Osteoblast (primary cell): Measurements from ENCODE around the gene SNAP25. TPM values are rescaled to one million over a fixed set of nuclear protein-coding genes. Genes with fewer than 3 reads are reported as not detected.

ENCODE experiments used
- DNase-seq: peaks from one replicate; pipeline ENCODE4 v3.0.0; 2011; ENCODE audit warnings: low spot score, mixed read lengths; ENCODE audit not compliant: insufficient read length; ENCODE audit errors: missing footprints
- H2AFZ ChIP-seq: 2 replicates; pipeline ENCODE4 v1.6.0; 2011; ENCODE audit warnings: mild to moderate bottlenecking, low read length
- H3K27ac ChIP-seq: 2 replicates; pipeline ENCODE4 v1.5.1; 2011; ENCODE audit warnings: mild to moderate bottlenecking, low read depth, low read length, moderate library complexity
- H3K27me3 ChIP-seq: 2 replicates; pipeline ENCODE4 v1.6.0; 2012; ENCODE audit warnings: mild to moderate bottlenecking, control low read depth, inconsistent platforms, low read length, moderate library complexity; ENCODE audit not compliant: insufficient read depth
- H3K36me3 ChIP-seq: 2 replicates; pipeline ENCODE4 v1.5.1; 2011; ENCODE audit warnings: mild to moderate bottlenecking, low read length, control low read depth, moderate library complexity; ENCODE audit not compliant: insufficient read depth
- H3K4me1 ChIP-seq: 2 replicates; pipeline ENCODE4 v1.5.1; 2011; ENCODE audit warnings: mild to moderate bottlenecking, low read length, control low read depth, moderate library complexity; ENCODE audit not compliant: insufficient read depth
- H3K4me2 ChIP-seq: 2 replicates; pipeline ENCODE4 v1.6.0; 2011; ENCODE audit warnings: mild to moderate bottlenecking, low read length; ENCODE audit not compliant: insufficient read depth
- H3K4me3 ChIP-seq: fragments of 200-600 bp; sonication (generic); 3 replicates; pipeline ENCODE4 v1.5.1; 2012; ENCODE audit warnings: mild to moderate bottlenecking, low read length, inconsistent platforms; ENCODE audit not compliant: insufficient read depth
- H3K79me2 ChIP-seq: 2 replicates; pipeline ENCODE4 v1.6.0; 2012; ENCODE audit warnings: mild to moderate bottlenecking, low read length, control low read depth, inconsistent platforms; ENCODE audit not compliant: insufficient read depth
- H3K9me3 ChIP-seq: 2 replicates; pipeline ENCODE4 v1.5.1; 2011; ENCODE audit warnings: low read depth, low read length, control low read depth
- H4K20me1 ChIP-seq: 2 replicates; pipeline ENCODE4 v1.6.0; 2012; ENCODE audit warnings: mild to moderate bottlenecking, low read length, control low read depth; ENCODE audit not compliant: insufficient read depth
- total RNA-seq: library from RNA; depleted of rRNA; stranded (reverse); fragments of >200 nt; gene quantifications from 2 replicates; pipeline ENCODE4 v1.2.3, GENCODE V29; 2012
- TF ChIP-seq, protein P1 (sequence below): IDR thresholded peaks from 2 replicates; pipeline ENCODE4 v1.5.1; 2011; ENCODE audit warnings: mild to moderate bottlenecking, low read depth, low read length, moderate library complexity; ENCODE audit errors: extremely low read depth

SNAP25 gene
- total RNA-seq, 1 donor: 1.8 TPM

DNA sequence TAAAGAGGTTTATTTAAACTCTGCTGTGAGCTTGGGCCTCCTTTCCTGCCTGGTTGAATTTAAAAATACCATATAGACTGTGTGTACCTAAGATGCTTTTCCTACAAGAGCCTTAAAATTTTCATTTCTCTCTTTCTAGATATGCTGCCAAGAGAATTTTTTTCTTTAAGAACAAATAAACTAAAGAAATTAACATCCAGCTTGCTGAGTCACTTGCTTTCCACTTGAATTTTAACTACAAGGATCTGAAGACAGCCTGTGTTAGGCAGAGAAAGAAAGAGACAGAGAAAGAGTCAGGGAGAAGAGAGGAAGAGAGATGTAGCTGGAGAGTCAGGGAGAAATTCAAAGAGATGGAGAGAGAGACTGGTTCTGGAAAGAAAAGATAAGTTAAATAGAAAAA, 18.3 kb upstream of the SNAP25 start:
- no peaks in the 10 kb centered on the region for H4K20me1 ChIP-seq
- TF ChIP-seq, protein P1, sequence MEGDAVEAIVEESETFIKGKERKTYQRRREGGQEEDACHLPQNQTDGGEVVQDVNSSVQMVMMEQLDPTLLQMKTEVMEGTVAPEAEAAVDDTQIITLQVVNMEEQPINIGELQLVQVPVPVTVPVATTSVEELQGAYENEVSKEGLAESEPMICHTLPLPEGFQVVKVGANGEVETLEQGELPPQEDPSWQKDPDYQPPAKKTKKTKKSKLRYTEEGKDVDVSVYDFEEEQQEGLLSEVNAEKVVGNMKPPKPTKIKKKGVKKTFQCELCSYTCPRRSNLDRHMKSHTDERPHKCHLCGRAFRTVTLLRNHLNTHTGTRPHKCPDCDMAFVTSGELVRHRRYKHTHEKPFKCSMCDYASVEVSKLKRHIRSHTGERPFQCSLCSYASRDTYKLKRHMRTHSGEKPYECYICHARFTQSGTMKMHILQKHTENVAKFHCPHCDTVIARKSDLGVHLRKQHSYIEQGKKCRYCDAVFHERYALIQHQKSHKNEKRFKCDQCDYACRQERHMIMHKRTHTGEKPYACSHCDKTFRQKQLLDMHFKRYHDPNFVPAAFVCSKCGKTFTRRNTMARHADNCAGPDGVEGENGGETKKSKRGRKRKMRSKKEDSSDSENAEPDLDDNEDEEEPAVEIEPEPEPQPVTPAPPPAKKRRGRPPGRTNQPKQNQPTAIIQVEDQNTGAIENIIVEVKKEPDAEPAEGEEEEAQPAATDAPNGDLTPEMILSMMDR: no peak
- H3K36me3 ChIP-seq: no peaks in the 10 kb centered on the region
- peak; percentile 60 for DNase-seq
- no peak overlapping the region for H3K4me2 ChIP-seq
- no peaks in the 10 kb centered on the region for H3K79me2 ChIP-seq
- no peak overlapping the region for H3K4me3 ChIP-seq
- H3K4me1 ChIP-seq: no peaks in the 10 kb centered on the region
- no peak overlapping the region for H3K27ac ChIP-seq
- peaks cover 2% of the 10 kb centered on the region for H3K27me3 ChIP-seq
- H2AFZ ChIP-seq: no peak overlapping the region
- no peaks in the 10 kb centered on the region for H3K9me3 ChIP-seq

GRCh38 chr20:10201321-10201870, 17.2 kb upstream of the SNAP25 start:
- Histone ChIP-seq H3K4me2 (no peak overlapping the region), H3K27me3 (peaks cover 1% of the 10 kb centered on the region), H3K4me3 (no peak overlapping the region), H4K20me1 (no peaks in the 10 kb centered on the region), H2AFZ (no peak overlapping the region), H3K36me3 (no peaks in the 10 kb centered on the region), H3K79me2 (no peaks in the 10 kb centered on the region), H3K4me1 (no peaks in the 10 kb centered on the region), H3K9me3 (no peaks in the 10 kb centered on the region), H3K27ac (no peak overlapping the region)
- no peak for DNase-seq
- TF ChIP-seq, protein P1: no peak

DNA sequence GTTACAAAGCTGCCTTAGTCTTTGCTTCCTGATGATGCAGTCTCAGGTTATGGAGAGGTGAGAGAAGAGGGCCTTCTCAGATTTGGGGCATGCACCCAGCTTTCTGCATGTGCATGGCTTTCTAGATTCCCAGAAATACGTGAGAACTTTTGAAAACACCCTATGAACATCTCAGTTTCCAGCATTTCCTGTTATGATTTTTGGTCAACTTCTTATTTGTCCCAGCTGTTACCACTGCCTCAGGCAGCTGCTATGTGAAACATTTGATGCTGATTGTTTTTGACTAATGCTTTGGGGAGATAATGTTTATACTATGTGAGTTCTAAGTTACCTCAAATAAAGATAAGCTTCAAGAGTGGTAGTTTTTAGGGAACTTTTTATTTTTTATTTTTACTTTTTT, 9.5 kb upstream of the SNAP25 start:
- H2AFZ ChIP-seq: no peak overlapping the region
- H3K9me3 ChIP-seq: no peaks in the 10 kb centered on the region
- peaks cover 8% of the 10 kb centered on the region for H3K27me3 ChIP-seq
- H4K20me1 ChIP-seq: no peaks in the 10 kb centered on the region
- TF ChIP-seq, protein P1: no peak
- no peaks in the 10 kb centered on the region for H3K79me2 ChIP-seq
- H3K4me3 ChIP-seq: no peak overlapping the region
- no peaks in the 10 kb centered on the region for H3K36me3 ChIP-seq
- H3K27ac ChIP-seq: no peak overlapping the region
- no peaks in the 10 kb centered on the region for H3K4me1 ChIP-seq
- DNase-seq: no peak
- H3K4me2 ChIP-seq: no peak overlapping the region

DNA sequence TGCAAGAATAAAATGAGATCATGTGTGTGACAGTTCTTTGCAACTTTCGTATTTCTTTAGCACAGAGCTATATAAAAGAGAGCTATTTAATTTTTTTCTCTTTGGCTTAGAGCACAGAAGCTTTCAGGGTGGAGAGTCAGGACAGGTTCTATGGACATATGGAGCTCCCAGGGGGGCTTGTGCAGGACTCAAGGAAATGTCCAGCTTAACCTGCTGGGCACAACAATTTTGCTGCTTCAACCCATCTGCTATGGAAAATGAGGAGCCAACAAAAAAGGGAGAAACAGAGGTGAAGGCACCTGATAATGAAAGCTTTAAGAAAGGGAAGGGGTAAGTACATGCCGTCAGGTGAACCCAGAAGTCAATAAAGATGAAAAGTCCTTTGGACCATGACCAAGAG, 5.1 kb upstream of the SNAP25 start:
- Histone ChIP-seq H3K4me2 (no peak overlapping the region), H3K4me1 (peaks cover 4% of the 10 kb centered on the region), H3K27me3 (peaks cover 23% of the 10 kb centered on the region), H2AFZ (no peak overlapping the region), H3K9me3 (no peaks in the 10 kb centered on the region), H3K36me3 (no peaks in the 10 kb centered on the region), H3K79me2 (no peaks in the 10 kb centered on the region), H3K27ac (no peak overlapping the region), H3K4me3 (no peak overlapping the region), H4K20me1 (no peaks in the 10 kb centered on the region)
- TF ChIP-seq, protein P1: no peak
- DNase-seq: no peak
